K562 (cell line): ENCODE measurements around the gene CDC45. TPM values are rescaled to one million over a fixed set of nuclear protein-coding genes. Genes with fewer than 3 reads are reported as not detected.

Source experiments
- ARID3B ChIP-seq: fragments of 250-450 bp; sonication (Bioruptor Pico); IDR thresholded peaks from 2 replicates; pipeline ENCODE4 v1.4.0; 2020; ENCODE audit warnings: borderline replicate concordance
- ASH1L ChIP-seq: fragments of 450-650 bp; IDR thresholded peaks from 2 replicates; pipeline ENCODE4 v1.6.1; 2018; ENCODE audit warnings: borderline replicate concordance, mild to moderate bottlenecking, low read depth; ENCODE audit not compliant: partially characterized antibody
- CEBPB ChIP-seq: fragments of 450-650 bp; IDR thresholded peaks from 2 replicates; pipeline ENCODE4 v1.6.1; 2016; ENCODE audit warnings: missing genetic modification characterization, missing compliant biosample characterization
- CREB3 ChIP-seq: fragments of 450-650 bp; conservative IDR thresholded peaks from 2 replicates; pipeline ENCODE4 v1.6.1; 2016; ENCODE audit warnings: missing genetic modification characterization, low read depth, mild to moderate bottlenecking, missing compliant biosample characterization, moderate library complexity
- DDX20 ChIP-seq: fragments of 450-650 bp; IDR thresholded peaks from 2 replicates; pipeline ENCODE4 v1.6.1; 2016; ENCODE audit warnings: missing genetic modification characterization, low read depth, mild to moderate bottlenecking, missing compliant biosample characterization, moderate library complexity
- ESRRA ChIP-seq: fragments of 450-650 bp; IDR thresholded peaks from 2 replicates; pipeline ENCODE4 v1.6.1; 2014; ENCODE audit warnings: low read depth, mild to moderate bottlenecking, moderate library complexity, borderline replicate concordance
- FOXO4 ChIP-seq: fragments of 450-650 bp; formaldehyde crosslinking; IDR thresholded peaks from 2 replicates; pipeline ENCODE4 v1.4.0; 2020; ENCODE audit warnings: mild to moderate bottlenecking, moderate library complexity
- HDAC6 ChIP-seq: IDR thresholded peaks from 2 replicates; pipeline ENCODE4 v1.6.1; 2012; ENCODE audit warnings: low read depth, mild to moderate bottlenecking, control low read depth, inconsistent platforms, low read length, moderate library complexity
- HINFP ChIP-seq: fragments of 450-650 bp; conservative IDR thresholded peaks from 2 replicates; pipeline ENCODE4 v1.6.1; 2016; ENCODE audit warnings: missing genetic modification characterization, low read depth, mild to moderate bottlenecking, control low read depth, missing compliant biosample characterization
- LARP7 ChIP-seq: fragments of 450-650 bp; IDR thresholded peaks from 2 replicates; pipeline ENCODE4 v1.6.1; 2016
- NCOA6 ChIP-seq: fragments of 450-650 bp; IDR thresholded peaks from 2 replicates; pipeline ENCODE4 v1.6.1; 2017; ENCODE audit warnings: mild to moderate bottlenecking
- NR0B1 ChIP-seq: fragments of 450-650 bp; IDR thresholded peaks from one replicate; pipeline ENCODE4 v1.6.1; 2018; ENCODE audit warnings: mild to moderate bottlenecking, moderate library complexity; ENCODE audit not compliant: partially characterized antibody
- PPARD ChIP-seq: fragments of 250-450 bp; sonication (Bioruptor Pico); IDR thresholded peaks from 2 replicates; pipeline ENCODE4 v1.8.0; 2022; ENCODE audit warnings: inconsistent platforms, mild to moderate bottlenecking, moderate library complexity
- RBBP5 ChIP-seq: fragments of 200-600 bp; sonication (generic); IDR thresholded peaks from 2 replicates; pipeline ENCODE4 v1.6.1; 2012; ENCODE audit warnings: borderline replicate concordance, mild to moderate bottlenecking, low read length, control low read depth, inconsistent platforms; ENCODE audit not compliant: insufficient read depth, poor library complexity, severe bottlenecking
- RCOR1 ChIP-seq, 2 experiments: IDR thresholded peaks; 2 replicates each; pipeline ENCODE4 v1.6.1; 2012; ENCODE audit warnings: low read depth in 2 of 2, low read length in 2 of 2, borderline replicate concordance in 1 of 2, improper control_type of control experiment in 1 of 2
- SMARCA4 ChIP-seq: fragments of 450-650 bp; IDR thresholded peaks from 2 replicates; pipeline ENCODE4 v1.6.1; 2016
- SMARCE1 ChIP-seq: fragments of 450-650 bp; IDR thresholded peaks from 2 replicates; pipeline ENCODE4 v1.7.1; 2016; ENCODE audit warnings: mild to moderate bottlenecking
- SP2 ChIP-seq: IDR thresholded peaks from 2 replicates; pipeline ENCODE4 v1.6.1; 2011; ENCODE audit warnings: mild to moderate bottlenecking, low read depth, low read length, moderate library complexity; ENCODE audit not compliant: poor library complexity, severe bottlenecking; ENCODE audit errors: extremely low read depth
- TCFL5 ChIP-seq: fragments of 250-450 bp; sonication (Bioruptor Pico); conservative IDR thresholded peaks from 2 replicates; pipeline ENCODE4 v1.6.1; 2021; ENCODE audit warnings: mild to moderate bottlenecking, moderate library complexity, matching md5 sums
- TRIM28 ChIP-seq: fragments of 450-650 bp; IDR thresholded peaks from 2 replicates; pipeline ENCODE4 v1.6.1; 2017
- U2AF1 ChIP-seq: fragments of 200-400 bp; formaldehyde crosslinking; optimal IDR thresholded peaks from 2 replicates; pipeline ENCODE3; 2017; ENCODE audit warnings: mild to moderate bottlenecking, low read depth, low read length, moderate library complexity
- ZNF140 ChIP-seq: fragments of 250-450 bp; sonication (Bioruptor Pico); IDR thresholded peaks from 2 replicates; pipeline ENCODE4 v1.8.0; 2021; ENCODE audit warnings: moderate library complexity, mild to moderate bottlenecking, inconsistent platforms
- polyA plus RNA-seq, 8 experiments: library from polyadenylated mRNA; depleted of rRNA in 4 of 8; stranded (reverse) in 5 of 8; unstranded in 3 of 8; fragments of >200 nt; fragmentation: Nextera tagmentation in 2 of 8; fragmentation: Illumina TruSeq in 1 of 8; extraction: Ambion mirVana in 2 of 8; extraction: Trizol in 1 of 8; gene quantifications; 2 replicates each; pipeline versions ENCODE4 v1.2.1 to v1.2.3, GENCODE V29; 2011 to 2014; ENCODE audit warnings: inconsistent platforms in 1 of 8, missing spikeins in 1 of 8
- total RNA-seq, 7 experiments: library from RNA; depleted of rRNA in 6 of 7; stranded (reverse); fragments of >200 nt in 6 of 7; fragmentation: Illumina TruSeq in 2 of 7; extraction: Trizol in 2 of 7; gene quantifications; 2 replicates each; pipeline versions ENCODE4 v1.2.1 to v1.2.3, GENCODE V29; 2011 to 2021; ENCODE audit warnings: low replicate concordance in 1 of 7

CDC45 gene
- total and polyA plus RNA-seq, 9 of the 15 experiments (the other 6 are each of a cell fraction or from before 2014, with no cell fraction given) = 251 to 580 (median 410) TPM

GRCh38 chr22:19515654-19516377 lies 36.1 kb downstream of the CDC45 start (continued):
- TF ChIP-seq FOXO4 (CRISPR knock-in tag) (no peak), DDX20 (no peak), SMARCA4 (no peak), TRIM28 (no peak), HINFP (no peak), CREB3 (tag) (no peak), PPARD (CRISPR knock-in tag) (no peak), RBBP5 (peak; percentile 11), ASH1L (no peak), HDAC6 (no peak), NCOA6 (no peak), RCOR1 (IDR thresholded peaks at IDR 0.05; ENCODE audit: borderline replicate concordance in 1 of 2, low read depth in 2 of 2, low read length in 2 of 2) (peak; percentile 74 to 83), ZNF140 (CRISPR knock-in tag) (no peak), TCFL5 (CRISPR knock-in tag) (no peak), SP2 (no peak), ESRRA (peak; percentile 82), SMARCE1 (no peak), ARID3B (CRISPR knock-in tag) (no peak), U2AF1 (no peak), LARP7 (no peak), NR0B1 (no peak), CEBPB (tag) (no peak)
